Bronchial epithelial cell (primary cell): Measurements from ENCODE around the gene APBB2. TPM values are rescaled to one million over a fixed set of nuclear protein-coding genes. Genes with fewer than 3 reads are reported as not detected.

Experiments used
- DNase-seq: peaks from one replicate; pipeline ENCODE4 v3.0.0-alpha.2; 2010; ENCODE audit warnings: low read depth
- FAIRE-seq: peaks from 2 replicates; lab custom pipeline; 2011; peaks lifted over from hg19 to GRCh38; lab: Jason Lieb, UNC
- H3K27me3 ChIP-seq: 2 replicates; pipeline ENCODE4 v1.5.1; 2011; ENCODE audit warnings: low read length; ENCODE audit not compliant: control insufficient read depth, insufficient read depth
- H3K36me3 ChIP-seq: 2 replicates; pipeline ENCODE4 v1.5.1; 2011; ENCODE audit warnings: low read length; ENCODE audit not compliant: control insufficient read depth, insufficient read depth
- H3K4me3 ChIP-seq: 2 replicates; pipeline ENCODE4 v1.5.1; 2011; ENCODE audit warnings: mild to moderate bottlenecking, low read depth, low read length, control low read depth
- CTCF ChIP-seq: IDR thresholded peaks from 2 replicates; pipeline ENCODE4 v1.5.1; 2011; ENCODE audit warnings: mild to moderate bottlenecking, moderate library complexity, low read length, control low read depth, inconsistent platforms; ENCODE audit not compliant: insufficient read depth, severe bottlenecking
- total RNA-seq: library from RNA; depleted of rRNA; stranded (reverse); fragments of >200 nt; gene quantifications from 2 replicates; pipeline ENCODE4 v1.2.1, GENCODE V29; 2014

APBB2 gene
- total RNA-seq, 1 donor from 2014 or later, result 39.2 TPM

- DNase-seq, result no peak
- FAIRE-seq, result no peak
- TF ChIP-seq CTCF, result no peak
- Histone ChIP-seq H3K27me3 (no peaks in the 10 kb centered on the region), H3K36me3 (peaks cover 3% of the 10 kb centered on the region), H3K4me3 (no peak overlapping the region)
These were observed 248.3 kb downstream of the APBB2 start for GRCh38 chr4:40966091-40966490.

GRCh38 chr4:40963897-40964478 lies 250.4 kb downstream of the APBB2 start:
- Histone ChIP-seq H3K4me3 (no peak overlapping the region), H3K36me3 (no peaks in the 10 kb centered on the region), H3K27me3 (no peaks in the 10 kb centered on the region)
- FAIRE-seq (no peak), DNase-seq (peak; percentile 32)
- no peak for TF ChIP-seq CTCF

- H3K27me3 ChIP-seq, result no peaks in the 10 kb centered on the region
- no peak for TF ChIP-seq CTCF
- H3K4me3 ChIP-seq, result no peak overlapping the region
- no peak for FAIRE-seq
- H3K36me3 ChIP-seq, result no peaks in the 10 kb centered on the region
- no peak for DNase-seq
These were observed 251.7 kb downstream of the APBB2 start for GRCh38 chr4:40962551-40963180.

GRCh38 chr4:40960941-40961340 lies 253.4 kb downstream of the APBB2 start:
- no peak overlapping the region for H3K4me3 ChIP-seq
- no peak for TF ChIP-seq CTCF
- DNase-seq, result no peak
- no peaks in the 10 kb centered on the region for H3K27me3 ChIP-seq
- no peak for FAIRE-seq
- no peaks in the 10 kb centered on the region for H3K36me3 ChIP-seq

GRCh38 chr4:40957281-40957680 lies 257.1 kb downstream of the APBB2 start:
- no peak overlapping the region for H3K4me3 ChIP-seq
- TF ChIP-seq CTCF, result no peak
- H3K36me3 ChIP-seq, result no peaks in the 10 kb centered on the region
- no peaks in the 10 kb centered on the region for H3K27me3 ChIP-seq
- FAIRE-seq (no peak), DNase-seq (no peak)
